GM12872 (cell line): ENCODE measurements around the gene SNX3.
A peak's percentile ranks its signal among the peaks of the same experiment; 100 is the strongest.

Experiments used
- CTCF ChIP-seq: IDR thresholded peaks from 3 replicates; pipeline ENCODE4 v1.5.1; 2011; ENCODE audit warnings: low read depth, mild to moderate bottlenecking, low read length, moderate library complexity; ENCODE audit not compliant: insufficient read depth

Gene SNX3

DNA sequence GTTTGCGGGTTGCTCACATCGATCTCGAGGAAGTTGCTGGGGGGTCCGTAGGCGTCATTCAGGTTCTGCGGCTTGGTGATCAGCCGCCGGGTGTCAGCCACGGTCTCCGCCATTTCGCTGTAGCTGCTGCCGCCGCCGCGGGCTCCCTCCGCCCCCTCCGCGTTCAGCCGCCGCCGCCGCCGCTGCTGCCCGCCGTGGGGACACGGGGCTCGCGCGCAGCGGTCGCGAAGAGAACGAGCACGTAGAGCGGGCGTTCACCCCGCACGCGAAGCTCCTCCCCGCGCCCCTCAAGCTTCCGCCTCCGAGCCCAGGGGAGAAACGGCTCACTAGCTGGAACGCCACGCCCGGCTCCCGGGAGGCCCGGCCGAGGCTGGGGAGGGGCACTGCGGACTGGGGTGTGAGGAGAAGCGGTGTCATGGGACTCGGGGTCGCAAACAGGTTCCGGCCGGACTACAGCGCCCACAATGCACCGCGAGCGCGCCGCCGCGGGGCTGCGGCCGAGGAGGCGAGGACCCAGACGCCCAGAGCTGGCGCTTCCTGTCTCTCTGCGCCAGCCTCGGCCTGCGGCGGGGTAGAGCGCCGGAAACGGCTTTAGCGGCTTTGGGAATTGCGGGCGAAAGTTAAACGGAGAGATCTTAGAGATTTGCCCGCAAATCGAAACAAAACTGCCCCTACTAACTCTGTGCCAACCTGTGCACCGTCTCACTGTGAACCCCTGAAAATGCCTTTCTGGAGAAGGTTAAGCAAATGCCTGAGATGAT lies at the start of gene SNX3:
TSS of gene SNX3 (minus strand) at position 232 of the 761 bp plus-strand sequence. CDS start at position 113, 119 bp downstream.
- 0 out of 3 replicates have a peak, but pooled peaks have one; percentile 12 for TF ChIP-seq CTCF

GRCh38 chr6:108309844-108310243 lies 49.0 kb upstream of the SNX3 start:
- TF ChIP-seq CTCF, result no peak

- TF ChIP-seq CTCF, result no peak
These were observed 43.8 kb upstream of the SNX3 start for GRCh38 chr6:108304646-108305045.

DNA sequence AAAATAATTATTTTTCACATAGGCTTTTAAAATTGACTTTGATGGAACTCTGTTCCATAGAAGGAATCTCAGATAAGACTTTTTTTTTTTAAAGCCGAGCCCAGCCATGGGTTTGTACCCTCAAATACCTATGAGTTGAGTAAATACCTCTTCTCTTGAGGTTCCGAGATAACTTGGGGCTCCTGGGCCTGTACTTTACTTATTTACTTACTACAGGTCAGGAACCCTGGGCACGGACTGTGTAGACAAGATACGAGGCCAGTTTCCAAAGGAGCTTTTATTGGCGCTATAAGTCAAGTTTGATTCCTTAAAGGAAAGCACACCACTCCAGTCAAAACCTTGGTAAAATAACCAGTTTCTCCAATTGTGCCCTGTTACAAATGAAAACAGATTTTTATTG lies 41.5 kb upstream of the SNX3 start:
- TF ChIP-seq CTCF, result no peak

- no peak for TF ChIP-seq CTCF
These were observed 34.8 kb upstream of the SNX3 start for GRCh38 chr6:108295676-108296075.

DNA sequence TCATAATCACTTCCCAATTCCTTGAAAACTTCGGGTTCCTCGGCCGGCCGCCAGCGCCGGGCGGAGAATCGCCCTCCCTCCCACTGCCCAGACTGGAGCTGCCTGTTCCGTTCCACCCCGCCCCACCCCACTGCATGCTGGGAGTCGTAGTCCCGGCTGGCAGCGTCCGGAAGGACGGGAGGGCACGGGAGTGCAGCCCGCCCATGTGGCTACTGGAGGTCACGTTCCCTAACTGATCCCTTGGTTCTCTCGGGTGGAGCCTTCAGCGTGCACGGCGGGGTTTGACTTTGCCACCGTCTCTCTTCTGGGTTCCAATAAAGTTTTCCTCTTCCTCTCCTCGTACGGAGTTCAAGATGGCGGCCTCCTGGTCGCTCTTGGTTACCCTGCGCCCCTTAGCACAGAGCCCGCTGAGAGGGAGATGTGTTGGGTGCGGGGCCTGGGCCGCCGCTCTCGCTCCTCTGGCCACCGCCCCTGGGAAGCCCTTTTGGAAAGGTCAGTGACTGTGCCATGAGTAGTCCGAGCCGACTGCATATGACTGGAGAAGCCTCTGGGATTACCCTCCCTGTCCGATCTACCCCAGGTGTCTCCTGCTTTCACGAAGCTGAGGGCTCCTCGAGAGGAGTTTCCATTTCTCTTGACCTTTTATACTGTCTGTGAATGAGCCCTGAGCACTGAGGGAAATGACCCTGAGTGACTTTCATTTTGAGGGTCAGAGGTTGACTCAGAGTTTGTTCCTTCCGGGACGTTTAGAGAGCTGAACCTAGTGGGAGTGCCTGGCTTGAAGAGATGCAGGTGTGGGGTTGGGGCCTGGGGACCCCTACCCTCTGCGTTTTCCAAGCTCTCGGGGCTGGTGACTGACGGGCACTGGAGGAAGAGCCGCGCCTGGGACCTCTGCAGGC lies 34.1 kb upstream of the SNX3 start, which contains the start of gene AFG1L:
TSS of gene AFG1L (plus strand) at position 328 of the 899 bp plus-strand sequence. CDS start at position 354, 26 bp downstream.
- no peak for TF ChIP-seq CTCF

- no peak for TF ChIP-seq CTCF
These were observed 33.5 kb upstream of the SNX3 start for GRCh38 chr6:108294297-108294726.
